ENCODE measurements around the gene ZNF148.

ZNF148 gene

GRCh38 chr3:125245521-125245920 lies 129.6 kb downstream of the ZNF148 start:
- in situ Hi-C loops (cut with HindIII; ENCODE audit: low sequenced_read_pairs): no loop called here
- no peak for DNase-seq (ENCODE audit: low read depth, low spot score)
- TF ChIP-seq CTCF (IDR thresholded peaks at IDR 0.05; ENCODE audit: low read depth, low read length): no peak

GRCh38 chr3:125240496-125240895 lies 134.6 kb downstream of the ZNF148 start:
- TF ChIP-seq CTCF (IDR thresholded peaks at IDR 0.05; ENCODE audit: low read depth, low read length): no peak
- no peak overlapping the region for H3K4me3 ChIP-seq (ENCODE audit: low read depth, low read length)
- in situ Hi-C loops (cut with HindIII; ENCODE audit: low sequenced_read_pairs): no loop called here
- DNase-seq (ENCODE audit: low read depth, low spot score): no peak

More at GRCh38 chr3:125245521-125245920, 129.6 kb downstream of the ZNF148 start:
- H3K4me3 ChIP-seq (ENCODE audit: low read depth, low read length): no peak overlapping the region

GRCh38 chr3:125239266-125239665 lies 135.9 kb downstream of the ZNF148 start:
- no peak for DNase-seq (ENCODE audit: low read depth, low spot score)
- no peak for TF ChIP-seq CTCF (IDR thresholded peaks at IDR 0.05; ENCODE audit: low read depth, low read length)
- in situ Hi-C loops (cut with HindIII; ENCODE audit: low sequenced_read_pairs): no loop called here
- H3K4me3 ChIP-seq (ENCODE audit: low read depth, low read length): no peak overlapping the region

- in situ Hi-C loops (cut with HindIII; ENCODE audit: low sequenced_read_pairs): no loop called here
- no peak for DNase-seq (ENCODE audit: low read depth, low spot score)
- no peak overlapping the region for H3K4me3 ChIP-seq (ENCODE audit: low read depth, low read length)
- TF ChIP-seq CTCF (IDR thresholded peaks at IDR 0.05; ENCODE audit: low read depth, low read length): no peak
These were observed 136.4 kb downstream of the ZNF148 start for GRCh38 chr3:125238759-125239158.

- TF ChIP-seq CTCF (IDR thresholded peaks at IDR 0.05; ENCODE audit: low read depth, low read length): no peak
- no peak for DNase-seq (ENCODE audit: low read depth, low spot score)
- no peak overlapping the region for H3K4me3 ChIP-seq (ENCODE audit: low read depth, low read length)
- in situ Hi-C loops (cut with HindIII; ENCODE audit: low sequenced_read_pairs): no loop called here
These were observed 138.7 kb downstream of the ZNF148 start for GRCh38 chr3:125236331-125236903.

- no peak for DNase-seq (ENCODE audit: low read depth, low spot score)
- TF ChIP-seq CTCF (IDR thresholded peaks at IDR 0.05; ENCODE audit: low read depth, low read length): no peak
- in situ Hi-C loops (cut with HindIII; ENCODE audit: low sequenced_read_pairs): no loop called here
- no peak overlapping the region for H3K4me3 ChIP-seq (ENCODE audit: low read depth, low read length)
These were observed 140.3 kb downstream of the ZNF148 start for GRCh38 chr3:125234831-125235230.

GRCh38 chr3:125232401-125232800 lies 142.7 kb downstream of the ZNF148 start:
- H3K4me3 ChIP-seq (ENCODE audit: low read depth, low read length): no peak overlapping the region
- DNase-seq (ENCODE audit: low read depth, low spot score): no peak
- TF ChIP-seq CTCF (IDR thresholded peaks at IDR 0.05; ENCODE audit: low read depth, low read length): no peak
- in situ Hi-C loops (cut with HindIII; ENCODE audit: low sequenced_read_pairs): no loop called here

Data from astrocyte of the spinal cord (primary cell).